Measurements from ENCODE around the gene ATAD3B. TPM values are rescaled to one million over a fixed set of nuclear protein-coding genes. Genes with fewer than 3 reads are reported as not detected.
"Not testable (repeated sequence)": the region's sequence is repeated elsewhere in the genome, so short reads cannot be mapped to it uniquely, and the experiment has no call there.

Gene ATAD3B
- total and polyA plus RNA-seq, 2 of the 13 experiments (the other 11 are each of a cell fraction or from before 2014, with no cell fraction given), result 9.6 to 31.1 TPM

DNA sequence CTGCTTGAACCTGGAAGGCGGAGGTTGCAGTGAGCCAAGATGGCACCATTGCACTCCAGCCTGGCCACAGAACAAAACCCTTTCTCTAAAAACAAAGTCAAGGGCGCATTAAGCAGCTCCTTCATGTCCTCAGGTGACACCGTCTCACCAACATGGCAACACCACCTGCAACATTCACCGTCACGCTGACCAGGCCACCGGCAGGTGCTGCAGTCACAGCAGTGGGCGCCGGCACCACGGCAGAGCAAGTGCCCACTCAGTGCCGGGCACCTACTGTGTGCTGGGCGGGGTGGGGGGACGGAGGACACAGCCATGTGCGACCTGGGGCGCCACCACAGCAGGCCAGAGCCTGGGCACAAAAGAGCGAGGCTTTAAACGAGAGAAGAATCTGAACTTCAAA lies 12.1 kb downstream of the ATAD3B start:
- in situ Hi-C loops (cut with HindIII; ENCODE audit: extremely low pct_ligation_motif_present, low pct_unique_long_range_greater_than_20kb), result no loop called here
- H3K4me2 ChIP-seq (ENCODE audit: low read depth, low read length), result no peak overlapping the region
- intact Hi-C loops (cut with micrococcal nuclease; ENCODE audit: unreplicated experiment), result no loop called here
- 90% methylated on average over 14 of the region's 16 CpGs for WGBS (ENCODE audit: low lambda C conversion rate)
- TSS peak; percentile 40 for BruUV-seq (replicated peaks)
- peaks cover 25 to 43% of the 10 kb centered on the region in 2 experiments for H3K36me3 ChIP-seq (replicated peaks in 1 of 2; ENCODE audit: control insufficient read depth in 1 of 2, insufficient read depth in 2 of 2, low read length in 2 of 2)
- TF ChIP-seq ZNF20 (CRISPR knock-in tag; IDR thresholded peaks at IDR 0.05), result no peak
- TF ChIP-seq ZKSCAN1 (IDR thresholded peaks at IDR 0.05; ENCODE audit: low read length), result peak; percentile 67; the same call in 1 of the 2 replicates
- peak; percentile 58 for TF ChIP-seq AGO2 (optimal IDR thresholded peaks at IDR 0.05; ENCODE audit: low read depth, low read length)
- DNase-seq (ENCODE audit: low spot score) (no peak), ATAC-seq (no peak), FAIRE-seq (no peak)
- H3K9me3 ChIP-seq (ENCODE audit: low read length), result no peaks in the 10 kb centered on the region
- no peak overlapping the region for H3K9ac ChIP-seq (ENCODE audit: insufficient read depth, low read depth, low read length)
- no peaks in the 10 kb centered on the region for H3K27me3 ChIP-seq (ENCODE audit: control insufficient read depth in 1 of 2, insufficient read depth in 2 of 2, low read length in 2 of 2)
- no peak overlapping the region for H3K4me3 ChIP-seq (replicated peaks in 1 of 3; ENCODE audit: insufficient read depth in 1 of 3, low read depth in 2 of 3, low read length in 3 of 3)
- H3K27ac ChIP-seq (ENCODE audit: extremely low read length, insufficient read depth, low read length), result no peak overlapping the region
- no peaks in the 10 kb centered on the region for H4K20me1 ChIP-seq (ENCODE audit: insufficient read depth, low read length)
- ChIA-PET POLR2A (no interaction called here), CTCF (ENCODE audit: low intra/inter-chr PET ratio, low total read pairs) (no interaction called here)
- H3K4me1 ChIP-seq (ENCODE audit: insufficient read depth, low read length), result no peaks in the 10 kb centered on the region
- no peaks in the 10 kb centered on the region for H3K79me2 ChIP-seq (ENCODE audit: insufficient read depth, low read length)
- H2AFZ ChIP-seq (ENCODE audit: low read length), result no peak overlapping the region

DNA sequence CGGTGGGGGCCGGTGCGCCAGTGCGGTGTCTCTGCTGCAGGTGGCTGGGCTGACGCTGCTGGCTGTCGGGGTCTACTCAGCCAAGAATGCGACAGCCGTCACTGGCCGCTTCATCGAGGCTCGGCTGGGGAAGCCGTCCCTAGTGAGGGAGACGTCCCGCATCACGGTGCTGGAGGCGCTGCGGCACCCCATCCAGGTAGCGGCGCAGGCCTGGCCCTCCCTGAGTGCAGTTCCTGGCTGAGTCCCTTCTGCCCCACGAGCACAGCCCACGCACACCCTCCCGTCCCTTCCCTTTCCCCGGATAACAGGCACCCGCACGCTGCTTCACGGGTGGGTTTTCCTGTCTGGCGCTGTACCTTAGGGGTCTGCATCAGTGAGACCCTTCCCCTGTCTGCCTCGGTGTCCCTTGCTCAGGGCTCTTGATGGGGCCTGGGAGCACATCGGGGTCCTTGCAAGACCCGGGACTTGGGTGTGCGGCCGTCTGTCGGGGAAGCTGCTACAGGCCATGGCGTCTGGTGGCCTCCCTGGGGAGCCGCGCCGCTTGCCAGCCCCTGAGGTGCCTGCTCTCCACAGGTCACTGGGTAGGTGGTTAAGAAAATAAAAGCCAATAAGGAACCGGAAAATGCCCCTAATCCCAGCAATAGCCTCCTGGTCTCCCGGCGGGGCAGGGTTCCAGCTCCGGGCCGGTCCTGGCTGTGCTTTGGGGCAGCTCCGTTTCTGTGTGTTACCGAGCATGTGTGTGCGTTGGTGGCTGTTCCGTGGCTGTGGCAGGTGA lies 13.6 kb downstream of the ATAD3B start:
- H3K27me3 ChIP-seq (ENCODE audit: control insufficient read depth in 1 of 2, insufficient read depth in 2 of 2, low read length in 2 of 2); in situ Hi-C loops (cut with HindIII; ENCODE audit: extremely low pct_ligation_motif_present, low pct_unique_long_range_greater_than_20kb); FAIRE-seq; DNase-seq (ENCODE audit: low spot score); H3K4me3 ChIP-seq (replicated peaks in 1 of 3; ENCODE audit: insufficient read depth in 1 of 3, low read depth in 2 of 3, low read length in 3 of 3); ATAC-seq; H3K9me3 ChIP-seq (ENCODE audit: low read length); BruUV-seq (replicated peaks); H3K9ac ChIP-seq (ENCODE audit: insufficient read depth, low read depth, low read length); POLR2A ChIA-PET; intact Hi-C loops (cut with micrococcal nuclease; ENCODE audit: unreplicated experiment); CTCF ChIA-PET (ENCODE audit: low intra/inter-chr PET ratio, low total read pairs); H3K79me2 ChIP-seq (ENCODE audit: insufficient read depth, low read length); H2AFZ ChIP-seq (ENCODE audit: low read length); H4K20me1 ChIP-seq (ENCODE audit: insufficient read depth, low read length); H3K4me2 ChIP-seq (ENCODE audit: low read depth, low read length); H3K27ac ChIP-seq (ENCODE audit: extremely low read length, insufficient read depth, low read length); H3K4me1 ChIP-seq (ENCODE audit: insufficient read depth, low read length): not testable (repeated sequence)
- 97% methylated on average over 18 of the region's 46 CpGs for WGBS (ENCODE audit: low lambda C conversion rate)
- TF ChIP-seq AGO2 (optimal IDR thresholded peaks at IDR 0.05; ENCODE audit: low read depth, low read length), result peak; percentile 8
- peaks cover 25 to 44% of the 10 kb centered on the region in 2 experiments for H3K36me3 ChIP-seq (replicated peaks in 1 of 2; ENCODE audit: control insufficient read depth in 1 of 2, insufficient read depth in 2 of 2, low read length in 2 of 2)
